Natural killer cell (primary cell): ENCODE measurements around the gene IVNS1ABP. TPM values are rescaled to one million over a fixed set of nuclear protein-coding genes. Genes with fewer than 3 reads are reported as not detected.
"Not testable (repeated sequence)": the region's sequence is repeated elsewhere in the genome, so short reads cannot be mapped to it uniquely, and the experiment has no call there.

ENCODE experiments used
- ATAC-seq, 3 donors: fragments of 150-1000 bp in 2 of 3; fragments of 200-7000 bp in 1 of 3; cut with Tn5 transposase; 1 replicate in 1 of 3; 2 replicates in 2 of 3; pipeline ENCODE4 v1.10.0; 2021; ENCODE audit warnings: mild to moderate bottlenecking in 2 of 3, moderate library complexity in 2 of 3
- DNase-seq, 2 donors: peaks; one replicate each; pipeline versions ENCODE4 v3.0.0 to v3.0.0-alpha.2; 2013 to 2021; ENCODE audit warnings: mixed read lengths in 1 of 2
- H3K27ac ChIP-seq: one replicate; pipeline ENCODE4 v1.5.1; 2013; ENCODE audit warnings: mild to moderate bottlenecking, low read length
- H3K27me3 ChIP-seq: one replicate; pipeline ENCODE4 v1.6.1; 2013; ENCODE audit warnings: low read length; ENCODE audit not compliant: control insufficient read depth, insufficient read depth
- H3K36me3 ChIP-seq: one replicate; pipeline ENCODE4 v1.6.1; 2013; ENCODE audit warnings: low read length; ENCODE audit not compliant: control insufficient read depth, insufficient read depth
- H3K4me1 ChIP-seq: one replicate; pipeline ENCODE4 v1.6.1; 2013; ENCODE audit warnings: low read length; ENCODE audit not compliant: control insufficient read depth, insufficient read depth
- H3K4me3 ChIP-seq: one replicate; pipeline ENCODE4 v1.5.1; 2013; ENCODE audit warnings: low read length
- H3K9me3 ChIP-seq: one replicate; pipeline ENCODE4 v1.6.1; 2013; ENCODE audit warnings: low read length; ENCODE audit not compliant: control insufficient read depth, insufficient read depth
- H3K27ac Mint-ChIP-seq, 2 donors: one replicate each; pipeline ENCODE4 v1.8.0; 2022; ENCODE audit warnings: mild to moderate bottlenecking in 2 of 2, mixed read lengths in 2 of 2, moderate library complexity in 1 of 2
- H3K27me3 Mint-ChIP-seq, 2 donors: one replicate each; pipeline ENCODE4 v1.8.0; 2022; ENCODE audit warnings: low read depth in 2 of 2, mixed read lengths in 2 of 2
- H3K36me3 Mint-ChIP-seq: one replicate; pipeline ENCODE4 v1.8.0; 2022; ENCODE audit warnings: mixed read lengths
- H3K4me1 Mint-ChIP-seq, 2 donors: one replicate each; pipeline ENCODE4 v1.8.0; 2022; ENCODE audit warnings: mixed read lengths in 2 of 2
- H3K4me3 Mint-ChIP-seq: one replicate; pipeline ENCODE4 v1.8.0; 2022; ENCODE audit warnings: mild to moderate bottlenecking, moderate library complexity, mixed read lengths
- H3K9me3 Mint-ChIP-seq, 2 donors: one replicate each; pipeline ENCODE4 v1.8.0; 2022; ENCODE audit warnings: mixed read lengths in 2 of 2
- WGBS: methylation state at CpG from one replicate; pipeline ENCODE4 v1.1.7; 2013; ENCODE audit warnings: missing lambda C conversion rate; ENCODE audit not compliant: insufficient coverage; 5-methylcytosine and 5-hydroxymethylcytosine counted together
- intact Hi-C: fragments of 100-400 bp; cut with micrococcal nuclease; formaldehyde crosslinking; loops from one replicate; pipeline ENCODE4 v1.14.2; 2022
- total RNA-seq, 4 donors: library from RNA; stranded (reverse); fragments of 120-200 nt in 1 of 4; gene quantifications; one replicate each; pipeline versions ENCODE4 v1.2.3 to v1.2.4, GENCODE V29; 2013 to 2022
- TF ChIP-seq, protein P1 (sequence below): fragments of 200-600 bp; IDR thresholded peaks from one replicate; pipeline ENCODE4 v1.8.0; 2022; ENCODE audit warnings: antibody characterized with exemption

IVNS1ABP gene
- total RNA-seq, 3 donors from 2014 or later (not counting 1 experiment from before 2014, with no cell fraction given), result 250 to 394 (median 299) TPM

- H3K9me3 Mint-ChIP-seq, H3K4me3 ChIP-seq, DNase-seq, H3K27ac Mint-ChIP-seq, H3K4me1 ChIP-seq, H3K4me3 Mint-ChIP-seq, H3K27ac ChIP-seq, H3K27me3 Mint-ChIP-seq, H3K36me3 Mint-ChIP-seq, H3K9me3 ChIP-seq, intact Hi-C loops, ATAC-seq, H3K36me3 ChIP-seq, H3K4me1 Mint-ChIP-seq, H3K27me3 ChIP-seq: not testable (repeated sequence)
- WGBS, result 94% methylated on average over 3 of the region's 6 CpGs
Measured at GRCh38 chr1:185255595-185255994, 61.4 kb downstream of the IVNS1ABP start.

- H3K27ac Mint-ChIP-seq, H3K4me3 ChIP-seq, H3K27me3 ChIP-seq, H3K9me3 Mint-ChIP-seq, intact Hi-C loops, H3K9me3 ChIP-seq, H3K4me1 ChIP-seq, H3K4me1 Mint-ChIP-seq, DNase-seq, H3K27me3 Mint-ChIP-seq, H3K4me3 Mint-ChIP-seq, H3K36me3 Mint-ChIP-seq, ATAC-seq, H3K36me3 ChIP-seq, H3K27ac ChIP-seq: not testable (repeated sequence)
- no CpG with 5 or more reads among the region's 1 CpG for WGBS
Measured at GRCh38 chr1:185252404-185252803, 64.6 kb downstream of the IVNS1ABP start.

DNA sequence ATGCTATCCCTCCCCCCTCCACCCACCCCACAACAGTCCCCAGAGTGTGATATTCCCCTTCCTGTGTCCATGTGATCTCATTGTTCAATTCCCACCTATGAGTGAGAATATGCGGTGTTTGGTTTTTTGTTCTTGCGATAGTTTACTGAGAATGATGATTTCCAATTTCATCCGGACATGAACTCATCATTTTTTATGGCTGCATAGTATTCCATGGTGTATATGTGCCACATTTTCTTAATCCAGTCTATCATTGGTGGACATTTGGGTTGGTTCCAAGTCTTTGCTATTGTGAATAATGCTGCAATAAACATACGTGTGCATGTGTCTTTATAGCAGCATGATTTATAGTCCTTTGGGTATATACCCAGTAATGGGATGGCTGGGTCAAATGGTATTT lies 65.1 kb downstream of the IVNS1ABP start:
- H3K4me3 Mint-ChIP-seq, H3K36me3 Mint-ChIP-seq, H3K4me3 ChIP-seq, H3K27me3 Mint-ChIP-seq, ATAC-seq, H3K9me3 ChIP-seq, DNase-seq, H3K4me1 ChIP-seq, H3K36me3 ChIP-seq, H3K4me1 Mint-ChIP-seq, H3K27ac Mint-ChIP-seq, H3K27me3 ChIP-seq, H3K9me3 Mint-ChIP-seq, H3K27ac ChIP-seq, intact Hi-C loops: not testable (repeated sequence)
- 96% methylated on average over 3 of the region's 4 CpGs for WGBS

GRCh38 chr1:185250063-185250462 lies 67.0 kb downstream of the IVNS1ABP start:
- no peak overlapping the region for H3K27ac Mint-ChIP-seq
- no peak overlapping the region for H3K4me3 Mint-ChIP-seq
- no peak for ATAC-seq
- H3K27ac ChIP-seq, result no peak overlapping the region
- TF ChIP-seq, protein P1, sequence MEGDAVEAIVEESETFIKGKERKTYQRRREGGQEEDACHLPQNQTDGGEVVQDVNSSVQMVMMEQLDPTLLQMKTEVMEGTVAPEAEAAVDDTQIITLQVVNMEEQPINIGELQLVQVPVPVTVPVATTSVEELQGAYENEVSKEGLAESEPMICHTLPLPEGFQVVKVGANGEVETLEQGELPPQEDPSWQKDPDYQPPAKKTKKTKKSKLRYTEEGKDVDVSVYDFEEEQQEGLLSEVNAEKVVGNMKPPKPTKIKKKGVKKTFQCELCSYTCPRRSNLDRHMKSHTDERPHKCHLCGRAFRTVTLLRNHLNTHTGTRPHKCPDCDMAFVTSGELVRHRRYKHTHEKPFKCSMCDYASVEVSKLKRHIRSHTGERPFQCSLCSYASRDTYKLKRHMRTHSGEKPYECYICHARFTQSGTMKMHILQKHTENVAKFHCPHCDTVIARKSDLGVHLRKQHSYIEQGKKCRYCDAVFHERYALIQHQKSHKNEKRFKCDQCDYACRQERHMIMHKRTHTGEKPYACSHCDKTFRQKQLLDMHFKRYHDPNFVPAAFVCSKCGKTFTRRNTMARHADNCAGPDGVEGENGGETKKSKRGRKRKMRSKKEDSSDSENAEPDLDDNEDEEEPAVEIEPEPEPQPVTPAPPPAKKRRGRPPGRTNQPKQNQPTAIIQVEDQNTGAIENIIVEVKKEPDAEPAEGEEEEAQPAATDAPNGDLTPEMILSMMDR, result no peak
- WGBS, result 93% methylated on average over 4 of the region's 4 CpGs
- no peaks in the 10 kb centered on the region for H3K27me3 ChIP-seq
- intact Hi-C loops, result no loop called here
- H3K36me3 ChIP-seq, result no peaks in the 10 kb centered on the region
- no peaks in the 10 kb centered on the region for H3K36me3 Mint-ChIP-seq
- no peaks in the 10 kb centered on the region for H3K4me1 Mint-ChIP-seq
- H3K27me3 Mint-ChIP-seq, result no peaks in the 10 kb centered on the region
- H3K4me1 ChIP-seq, result no peaks in the 10 kb centered on the region
- no peak for DNase-seq
- H3K9me3 Mint-ChIP-seq, result no peaks in the 10 kb centered on the region
- no peak overlapping the region for H3K4me3 ChIP-seq
- no peaks in the 10 kb centered on the region for H3K9me3 ChIP-seq

GRCh38 chr1:185249563-185249962 lies 67.5 kb downstream of the IVNS1ABP start:
- H3K27me3 ChIP-seq, result no peaks in the 10 kb centered on the region
- no peak for DNase-seq
- Mint-ChIP-seq H3K4me3 (no peak overlapping the region), H3K27ac (no peak overlapping the region), H3K36me3 (no peaks in the 10 kb centered on the region), H3K27me3 (no peaks in the 10 kb centered on the region), H3K9me3 (no peaks in the 10 kb centered on the region), H3K4me1 (no peaks in the 10 kb centered on the region)
- intact Hi-C loops, result no loop called here
- TF ChIP-seq, protein P1, result no peak
- no peak overlapping the region for H3K4me3 ChIP-seq
- H3K36me3 ChIP-seq, result no peaks in the 10 kb centered on the region
- no peak for ATAC-seq
- no peak overlapping the region for H3K27ac ChIP-seq
- H3K4me1 ChIP-seq, result no peaks in the 10 kb centered on the region
- WGBS, result 34% methylated on average over 2 of the region's 2 CpGs
- H3K9me3 ChIP-seq, result no peaks in the 10 kb centered on the region

Other genes with a start within 250 kb of the IVNS1ABP start
- 1 to 10 TPM; 4.4 to 8.2 (median 4.9) TPM for gene TRMT1L, start 160.3 kb downstream of the IVNS1ABP start, total RNA-seq
- 1 to 10 TPM; 4.0 to 5.3 (median 5.1) TPM for gene SWT1, start 160.1 kb downstream of the IVNS1ABP start, total RNA-seq